Muscle layer of duodenum (tissue), 2 donors: ENCODE measurements around the gene RNU5D-1.
A peak's percentile ranks its signal among the peaks of the same experiment; 100 is the strongest.

Source experiments
- H3K27ac ChIP-seq: one replicate; pipeline ENCODE4 v1.7.0; 2013; ENCODE audit warnings: mild to moderate bottlenecking, low read length
- H3K27me3 ChIP-seq: one replicate; pipeline ENCODE4 v1.7.0; 2013; ENCODE audit warnings: low read depth, mild to moderate bottlenecking, control low read depth, low read length
- H3K36me3 ChIP-seq, 2 donors: one replicate each; pipeline ENCODE4 v1.7.0; 2013; ENCODE audit warnings: low read length in 2 of 2, control low read depth in 1 of 2, mild to moderate bottlenecking in 1 of 2; ENCODE audit not compliant: insufficient read depth in 2 of 2, control insufficient read depth in 1 of 2
- H3K4me1 ChIP-seq, 2 donors: one replicate each; pipeline ENCODE4 v1.7.0; 2013; ENCODE audit warnings: low read length in 2 of 2, mild to moderate bottlenecking in 2 of 2, control low read depth in 1 of 2, moderate library complexity in 1 of 2; ENCODE audit not compliant: insufficient read depth in 2 of 2, control insufficient read depth in 1 of 2
- H3K4me3 ChIP-seq, 2 donors: one replicate each; pipeline ENCODE4 v1.7.0; 2013; ENCODE audit warnings: low read length in 2 of 2, low read depth in 1 of 2, mild to moderate bottlenecking in 1 of 2
- H3K9me3 ChIP-seq, 2 donors: one replicate each; pipeline ENCODE4 v1.7.0; 2013; ENCODE audit warnings: low read length in 2 of 2, control low read depth in 1 of 2, mild to moderate bottlenecking in 1 of 2; ENCODE audit not compliant: control insufficient read depth in 1 of 2
- donor health status: healthy.

RNU5D-1 gene

DNA sequence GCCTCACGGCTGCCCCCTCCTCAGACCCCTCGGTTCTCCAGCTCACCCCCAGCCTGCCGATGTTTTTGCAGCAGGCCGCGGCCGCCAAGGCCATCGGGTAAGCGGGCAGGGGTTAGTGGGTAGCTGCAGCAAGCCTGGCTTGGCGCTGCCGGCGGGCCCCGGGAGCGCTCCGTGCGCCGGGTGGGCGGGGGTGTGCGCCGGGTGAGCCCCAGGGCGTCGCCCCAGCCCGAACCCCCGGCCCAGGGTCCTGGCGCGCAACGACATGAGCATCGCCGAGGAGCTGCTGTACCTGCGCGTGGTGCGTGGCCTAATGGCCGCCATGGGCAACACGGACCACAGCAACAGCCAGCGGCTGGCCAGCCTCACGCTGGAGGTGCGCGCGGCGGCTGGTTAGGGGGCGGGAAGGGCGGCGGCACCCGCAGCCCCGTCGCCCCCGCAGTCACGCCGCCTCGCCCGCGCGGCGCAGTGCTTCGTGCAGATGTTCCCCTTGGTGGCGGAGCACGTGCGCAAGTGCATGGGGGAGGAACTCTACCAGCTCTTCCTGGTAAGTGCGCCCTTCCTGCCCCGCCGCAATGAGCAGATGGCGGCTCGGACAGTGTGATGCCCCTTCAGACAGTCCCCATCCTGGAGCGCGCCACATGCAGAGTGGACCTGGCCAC is 6.5 kb downstream of the RNU5D-1 start:
- H3K4me3 ChIP-seq: no peak overlapping the region
- no peaks in the 10 kb centered on the region for H3K9me3 ChIP-seq
- no peaks in the 10 kb centered on the region for H3K4me1 ChIP-seq
- no peaks in the 10 kb centered on the region for H3K27me3 ChIP-seq
- H3K36me3 ChIP-seq: no peaks in the 10 kb centered on the region
- no peak overlapping the region for H3K27ac ChIP-seq

DNA sequence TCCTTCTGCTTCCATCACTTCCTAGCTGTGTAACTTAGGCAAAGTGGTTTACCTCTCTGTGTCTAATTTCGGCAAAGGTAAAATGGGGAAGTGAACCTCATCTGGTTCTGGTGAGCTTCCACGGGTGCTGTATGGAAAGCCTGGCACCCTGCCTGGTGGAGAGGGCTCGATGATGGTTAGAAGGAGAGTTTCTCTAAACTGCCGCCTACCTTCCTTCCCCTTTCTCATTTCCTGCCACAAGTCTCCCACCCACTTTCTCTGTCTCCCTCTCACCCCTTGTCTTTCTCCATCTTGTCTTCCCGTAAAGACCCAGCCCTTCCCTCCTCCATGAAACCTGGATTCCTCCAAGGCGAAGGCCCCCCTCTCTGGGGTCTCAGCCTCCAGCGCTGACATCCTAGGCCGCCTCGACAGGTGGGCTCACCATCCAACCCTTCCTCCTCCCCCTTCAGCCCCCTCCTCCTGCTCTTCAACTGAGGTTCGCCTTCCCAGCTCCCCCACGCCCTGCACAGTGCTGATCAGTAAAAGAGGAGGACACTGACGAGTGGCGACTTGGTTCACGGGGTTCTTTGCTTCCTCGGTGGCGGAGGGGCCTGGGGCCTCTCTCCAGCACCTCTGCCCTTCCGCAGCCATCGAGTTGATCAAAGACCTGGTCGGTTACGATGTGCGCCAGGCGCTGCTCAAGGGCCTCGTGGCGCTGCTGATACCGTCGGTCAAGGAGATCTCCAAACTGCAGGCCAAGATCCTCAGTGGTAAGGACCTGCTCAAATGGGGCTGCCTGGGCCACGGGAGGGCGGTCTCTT is 7.3 kb downstream of the RNU5D-1 start:
- Histone ChIP-seq H3K36me3 (no peaks in the 10 kb centered on the region), H3K4me1 (no peaks in the 10 kb centered on the region), H3K4me3 (no peak overlapping the region), H3K27me3 (no peaks in the 10 kb centered on the region), H3K9me3 (no peaks in the 10 kb centered on the region), H3K27ac (no peak overlapping the region)

DNA sequence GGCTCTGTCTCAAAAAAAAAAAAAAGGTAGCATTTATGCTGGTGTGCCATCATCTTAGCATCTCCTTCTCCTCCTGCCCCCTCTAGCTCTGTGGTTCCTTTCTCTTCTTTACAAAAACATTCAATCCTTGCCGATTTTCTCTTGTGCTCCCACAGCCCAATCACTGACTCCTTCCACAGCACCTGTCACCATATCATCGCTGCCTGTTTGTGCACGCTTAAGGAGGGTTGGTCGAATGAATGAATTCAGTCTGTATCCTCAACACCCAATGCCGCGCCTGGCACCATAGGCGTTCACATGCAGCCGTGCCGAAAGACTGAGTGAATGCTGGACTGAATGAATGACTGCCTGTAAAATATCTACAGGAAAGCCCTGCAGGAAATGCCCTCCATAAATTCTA is 7.9 kb downstream of the RNU5D-1 start:
- Histone ChIP-seq H3K4me1 (no peaks in the 10 kb centered on the region), H3K36me3 (no peaks in the 10 kb centered on the region), H3K9me3 (no peaks in the 10 kb centered on the region), H3K27ac (no peak overlapping the region), H3K4me3 (no peak overlapping the region), H3K27me3 (no peaks in the 10 kb centered on the region)

- H3K9me3 ChIP-seq: no peaks in the 10 kb centered on the region
- H3K4me1 ChIP-seq: no peaks in the 10 kb centered on the region
- H3K36me3 ChIP-seq: no peaks in the 10 kb centered on the region
- no peaks in the 10 kb centered on the region for H3K27me3 ChIP-seq
- H3K27ac ChIP-seq: peak overlapping the region; percentile 67
- H3K4me3 ChIP-seq: no peak overlapping the region
Observed at GRCh38 chr1:44721485-44722361, 9.2 kb downstream of the RNU5D-1 start.

- H3K27ac ChIP-seq: no peak overlapping the region
- peaks cover 0 to under 1% of the 10 kb centered on the region in 2 donors for H3K4me1 ChIP-seq
- H3K9me3 ChIP-seq: no peaks in the 10 kb centered on the region
- no peaks in the 10 kb centered on the region for H3K36me3 ChIP-seq
- H3K4me3 ChIP-seq: no peak overlapping the region
- no peaks in the 10 kb centered on the region for H3K27me3 ChIP-seq
Observed at GRCh38 chr1:44720281-44720680, 10.7 kb downstream of the RNU5D-1 start.

GRCh38 chr1:44719318-44719717 is 11.7 kb downstream of the RNU5D-1 start:
- Histone ChIP-seq H3K27me3 (no peaks in the 10 kb centered on the region), H3K9me3 (no peaks in the 10 kb centered on the region), H3K4me3 (no peak overlapping the region), H3K36me3 (no peaks in the 10 kb centered on the region), H3K27ac (no peak overlapping the region), H3K4me1 (peaks cover 0 to 5% of the 10 kb centered on the region in 2 donors)

GRCh38 chr1:44718091-44718490 is 12.9 kb downstream of the RNU5D-1 start:
- peaks cover 0 to 5% of the 10 kb centered on the region in 2 donors for H3K4me1 ChIP-seq
- H3K27me3 ChIP-seq: no peaks in the 10 kb centered on the region
- H3K9me3 ChIP-seq: no peaks in the 10 kb centered on the region
- no peak overlapping the region for H3K27ac ChIP-seq
- no peaks in the 10 kb centered on the region for H3K36me3 ChIP-seq
- H3K4me3 ChIP-seq: no peak overlapping the region

- Histone ChIP-seq H3K27me3 (no peaks in the 10 kb centered on the region), H3K27ac (no peak overlapping the region), H3K9me3 (no peaks in the 10 kb centered on the region), H3K4me3 (no peak overlapping the region), H3K36me3 (no peaks in the 10 kb centered on the region), H3K4me1 (peaks cover 0 to 5% of the 10 kb centered on the region in 2 donors)
Observed at GRCh38 chr1:44717653-44718052, 13.3 kb downstream of the RNU5D-1 start.

GRCh38 chr1:44717156-44717555 is 13.8 kb downstream of the RNU5D-1 start:
- Histone ChIP-seq H3K27ac (no peak overlapping the region), H3K4me1 (peaks cover 0 to 5% of the 10 kb centered on the region in 2 donors), H3K27me3 (no peaks in the 10 kb centered on the region), H3K9me3 (no peaks in the 10 kb centered on the region), H3K4me3 (no peak overlapping the region), H3K36me3 (no peaks in the 10 kb centered on the region)

DNA sequence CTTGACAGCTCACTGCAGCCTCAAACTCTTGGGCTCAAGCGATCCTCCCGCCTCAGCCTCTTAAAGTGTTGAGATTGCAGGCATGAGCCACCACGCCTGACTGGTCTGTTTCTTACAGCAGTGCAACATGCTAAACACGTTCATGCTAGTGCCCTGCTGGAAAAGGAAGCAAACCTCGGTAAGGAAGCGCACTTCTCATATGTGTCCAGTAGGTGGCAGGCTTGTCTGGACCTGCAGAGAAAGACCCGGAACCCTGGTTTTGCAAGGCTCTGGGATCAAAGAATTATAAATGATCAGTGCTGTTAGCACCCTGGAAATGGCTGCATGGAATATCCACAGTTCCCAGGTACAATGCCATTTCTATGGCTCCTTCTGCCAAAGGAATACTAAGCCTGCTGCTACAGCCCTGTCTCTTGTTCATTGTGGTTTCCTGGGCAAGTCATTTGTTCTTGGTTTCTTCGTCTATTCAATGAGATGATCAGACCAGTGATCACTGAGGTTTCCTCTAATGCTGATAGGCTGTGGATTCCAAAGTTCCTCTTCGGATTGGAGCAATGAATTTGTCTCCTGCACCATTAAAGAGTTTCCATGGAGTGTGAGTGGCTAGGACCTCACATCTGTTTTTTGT is 15.9 kb downstream of the RNU5D-1 start:
- peaks cover 0 to 5% of the 10 kb centered on the region in 2 donors for H3K4me1 ChIP-seq
- no peaks in the 10 kb centered on the region for H3K9me3 ChIP-seq
- H3K4me3 ChIP-seq: no peak overlapping the region
- H3K27me3 ChIP-seq: no peaks in the 10 kb centered on the region
- H3K27ac ChIP-seq: no peak overlapping the region
- no peaks in the 10 kb centered on the region for H3K36me3 ChIP-seq

- Histone ChIP-seq H3K4me1 (peaks cover 0 to 5% of the 10 kb centered on the region in 2 donors), H3K9me3 (no peaks in the 10 kb centered on the region), H3K36me3 (no peaks in the 10 kb centered on the region), H3K27me3 (no peaks in the 10 kb centered on the region), H3K27ac (no peak overlapping the region), H3K4me3 (no peak overlapping the region)
Observed at GRCh38 chr1:44714532-44714931, 16.4 kb downstream of the RNU5D-1 start.
